B cell (primary cell): ENCODE results near the gene ACP7. TPM values are rescaled to one million over a fixed set of nuclear protein-coding genes. Genes with fewer than 3 reads are reported as not detected.
"Not testable (repeated sequence)": the region's sequence is repeated elsewhere in the genome, so short reads cannot be mapped to it uniquely, and the experiment has no call there.

Source experiments
- ATAC-seq: fragments of 200-7000 bp; cut with Tn5 transposase; one replicate; pipeline ENCODE4 v1.10.0; 2021; ENCODE audit warnings: low read depth, mild to moderate bottlenecking, moderate number of reproducible peaks, moderate library complexity
- CTCF ChIA-PET: fragments of 350-600 bp; sonication (Branson Sonifier 250); formaldehyde crosslinking; loops from one replicate; lab custom pipeline; 2021; ENCODE audit warnings: antibody characterized with exemption, inconsistent platforms; lab: Charles Lee
- POLR2A ChIA-PET: fragments of 350-600 bp; sonication (Branson Sonifier 250); formaldehyde crosslinking; loops from one replicate; lab custom pipeline; 2021; ENCODE audit warnings: antibody characterized with exemption; lab: Charles Lee
- DNase-seq: peaks from one replicate; pipeline ENCODE4 v3.0.0; 2013
- H2AFZ ChIP-seq: 2 replicates; pipeline ENCODE4 v1.6.1; 2012; ENCODE audit warnings: mild to moderate bottlenecking, low read depth, low read length; ENCODE audit not compliant: insufficient read depth, poor library complexity, severe bottlenecking
- H3K27ac ChIP-seq, 2 donors: 1 replicate in 1 of 2; 2 replicates in 1 of 2; pipeline ENCODE4 v1.5.1; 2012 to 2013; ENCODE audit warnings: low read length in 2 of 2, mild to moderate bottlenecking in 2 of 2, moderate library complexity in 1 of 2
- H3K27me3 ChIP-seq, 4 experiments: fragments of 200-600 bp in 1 of 4; sonication (generic) in 1 of 4; replicated peaks in 1 of 4; 1 replicate in 2 of 4; 2 replicates in 2 of 4; pipeline versions ENCODE4 v1.6.1 to v1.7.0; 2013 to 2016; ENCODE audit warnings: low read length in 3 of 4, mild to moderate bottlenecking in 2 of 4, mixed read lengths in 1 of 4, moderate library complexity in 1 of 4; ENCODE audit not compliant: insufficient read depth in 4 of 4, control insufficient read depth in 3 of 4; ENCODE audit errors: control extremely low read depth in 1 of 4
- H3K36me3 ChIP-seq, 2 experiments: replicated peaks in 1 of 2; 1 replicate in 1 of 2; 2 replicates in 1 of 2; pipeline versions ENCODE4 v1.6.1 to v1.7.1; 2013; ENCODE audit warnings: low read length in 1 of 2; ENCODE audit not compliant: insufficient read depth in 2 of 2, control insufficient read depth in 1 of 2; ENCODE audit errors: control extremely low read depth in 1 of 2, extremely low read depth in 1 of 2
- H3K4me1 ChIP-seq, 2 donors: fragments of 200-600 bp in 1 of 2; sonication (generic) in 1 of 2; 1 replicate in 1 of 2; 2 replicates in 1 of 2; pipeline versions ENCODE4 v1.5.1 to v1.6.1; 2013 to 2017; ENCODE audit warnings: low read length in 2 of 2; ENCODE audit not compliant: control insufficient read depth in 2 of 2, insufficient read depth in 2 of 2
- H3K4me2 ChIP-seq: replicated peaks from 2 replicates; pipeline ENCODE3; 2012; ENCODE audit warnings: mild to moderate bottlenecking, low read depth, low read length; ENCODE audit not compliant: poor library complexity, severe bottlenecking
- H3K4me3 ChIP-seq, 5 experiments: fragments of 200-600 bp in 1 of 5; sonication (generic) in 1 of 5; 1 replicate in 3 of 5; 2 replicates in 2 of 5; pipeline versions ENCODE4 v1.5.1 to v1.7.0; 2011 to 2016; ENCODE audit warnings: low read length in 4 of 5, mild to moderate bottlenecking in 4 of 5, low read depth in 2 of 5, control low read depth in 1 of 5, moderate library complexity in 1 of 5; ENCODE audit not compliant: insufficient read depth in 1 of 5; ENCODE audit errors: control extremely low read depth in 1 of 5, extremely low read depth in 1 of 5
- H3K79me2 ChIP-seq: fragments of 200-600 bp; sonication (generic); one replicate; pipeline ENCODE4 v1.6.0; 2016; ENCODE audit warnings: low read length; ENCODE audit not compliant: control insufficient read depth, insufficient read depth
- H3K9ac ChIP-seq: fragments of 200-600 bp; sonication (generic); 2 replicates; pipeline ENCODE4 v1.6.1; 2017; ENCODE audit warnings: mild to moderate bottlenecking, low read length, moderate library complexity
- H3K9me3 ChIP-seq, 3 donors: one replicate each; pipeline versions ENCODE4 v1.6.1 to v1.7.1; 2013; ENCODE audit warnings: low read length in 2 of 3; ENCODE audit not compliant: control insufficient read depth in 2 of 3, insufficient read depth in 1 of 3; ENCODE audit errors: control extremely low read depth in 1 of 3
- H4K20me1 ChIP-seq: 2 replicates; pipeline ENCODE4 v1.6.0; 2012; ENCODE audit warnings: mild to moderate bottlenecking, low read length; ENCODE audit not compliant: insufficient read depth, control insufficient read depth, poor library complexity, severe bottlenecking
- H3K27ac Mint-ChIP-seq: one replicate; pipeline ENCODE4 v1.8.0; 2021; ENCODE audit warnings: mixed read lengths
- H3K27me3 Mint-ChIP-seq: one replicate; pipeline ENCODE4 v1.8.0; 2021; ENCODE audit warnings: mixed read lengths
- H3K4me1 Mint-ChIP-seq: one replicate; pipeline ENCODE4 v1.8.0; 2021; ENCODE audit warnings: mixed read lengths
- H3K4me3 Mint-ChIP-seq: one replicate; pipeline ENCODE4 v1.8.0; 2021; ENCODE audit warnings: mixed read lengths
- H3K9me3 Mint-ChIP-seq: one replicate; pipeline ENCODE4 v1.8.0; 2022; ENCODE audit warnings: mixed read lengths; ENCODE audit not compliant: insufficient read depth
- EZH2 ChIP-seq: IDR thresholded peaks from 2 replicates; pipeline ENCODE4 v1.6.1; 2012; ENCODE audit warnings: borderline replicate concordance, low read depth, mild to moderate bottlenecking, moderate library complexity, low read length; ENCODE audit not compliant: insufficient read depth, poor library complexity, severe bottlenecking
- WGBS: methylation state at CpG from one replicate; pipeline ENCODE4 v1.1.5; 2013; ENCODE audit warnings: missing lambda C conversion rate; ENCODE audit not compliant: insufficient coverage; 5-methylcytosine and 5-hydroxymethylcytosine counted together
- intact Hi-C: fragments of 100-400 bp; cut with micrococcal nuclease; formaldehyde crosslinking; loops from one replicate; pipeline ENCODE4 v1.10.0; 2022
- polyA plus RNA-seq: library from polyadenylated mRNA; depleted of rRNA; stranded (reverse); fragments of >200 nt; gene quantifications from 2 replicates; pipeline ENCODE4 v1.2.3, GENCODE V29; 2012
- total RNA-seq, 2 donors: library from RNA; stranded (reverse); fragments of 120-200 nt in 1 of 2; gene quantifications; 1 replicate in 1 of 2; 2 replicates in 1 of 2; pipeline versions ENCODE4 v1.2.3 to v1.2.4, GENCODE V29; 2013 to 2022
- TF ChIP-seq, protein P1 (sequence below): fragments of 200-600 bp; IDR thresholded peaks from one replicate; pipeline ENCODE4 v1.8.0; 2022; ENCODE audit warnings: antibody characterized with exemption, mild to moderate bottlenecking

Gene ACP7
- total and polyA plus RNA-seq, 2 donors (not counting 1 experiment from before 2014, with no cell fraction given): not detected

DNA sequence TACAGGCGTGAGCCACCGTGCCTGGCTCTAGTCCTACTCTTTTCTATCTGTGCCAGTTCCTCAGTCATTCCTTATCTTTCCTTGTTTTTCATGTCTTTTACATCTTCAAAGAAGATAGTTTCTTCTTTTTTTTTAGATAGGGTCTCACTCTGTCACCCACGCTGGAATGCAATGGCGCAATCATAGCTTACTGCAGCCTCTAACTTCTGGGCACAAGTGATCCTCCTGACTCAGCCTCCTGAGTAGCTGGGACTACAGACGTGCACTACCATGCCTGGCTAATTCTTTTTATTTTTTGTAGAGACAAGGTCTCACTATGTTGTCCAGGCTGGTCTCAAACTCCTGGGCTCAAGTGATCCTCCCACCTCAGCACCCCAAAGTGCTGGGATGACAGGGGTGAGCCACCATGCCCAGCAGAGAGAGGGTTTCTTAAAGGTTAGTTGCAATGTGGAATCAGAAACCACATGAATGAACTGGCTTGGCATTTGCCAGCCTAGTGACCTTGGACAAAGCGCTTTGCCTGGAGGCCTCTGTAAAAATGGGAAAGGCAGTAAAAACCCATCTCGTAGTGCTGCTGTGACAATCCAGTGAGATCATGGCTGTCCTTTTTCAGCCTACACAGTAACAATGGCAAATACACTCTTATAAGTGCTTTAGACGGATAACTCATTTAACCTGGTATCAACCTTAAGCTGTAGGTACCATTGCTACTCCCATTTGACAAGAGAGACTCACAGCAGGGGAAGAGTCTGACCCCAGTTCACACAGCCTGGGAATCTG lies 3.9 kb downstream of the ACP7 start:
- Mint-ChIP-seq H3K27ac (no peak overlapping the region), H3K4me1 (peaks cover 8% of the 10 kb centered on the region), H3K27me3 (peaks cover 34% of the 10 kb centered on the region), H3K4me3 (no peak overlapping the region), H3K9me3 (no peaks in the 10 kb centered on the region)
- intact Hi-C loops: no loop called here
- H3K4me3 ChIP-seq: no peak overlapping the region
- no peak overlapping the region for H2AFZ ChIP-seq
- no peak overlapping the region for H3K4me2 ChIP-seq
- no peaks in the 10 kb centered on the region for H3K79me2 ChIP-seq
- DNase-seq (no peak), ATAC-seq (no peak)
- WGBS: 85% methylated on average over 8 of the region's 8 CpGs
- no peaks in the 10 kb centered on the region for H3K9me3 ChIP-seq
- ChIA-PET POLR2A (no interaction called here), CTCF (no interaction called here)
- H3K9ac ChIP-seq: no peak overlapping the region
- peaks cover 9 to 11% of the 10 kb centered on the region in 2 donors for H3K4me1 ChIP-seq
- no peaks in the 10 kb centered on the region for H3K36me3 ChIP-seq
- no peaks in the 10 kb centered on the region for H4K20me1 ChIP-seq
- H3K27ac ChIP-seq: no peak overlapping the region
- TF ChIP-seq, protein P1, sequence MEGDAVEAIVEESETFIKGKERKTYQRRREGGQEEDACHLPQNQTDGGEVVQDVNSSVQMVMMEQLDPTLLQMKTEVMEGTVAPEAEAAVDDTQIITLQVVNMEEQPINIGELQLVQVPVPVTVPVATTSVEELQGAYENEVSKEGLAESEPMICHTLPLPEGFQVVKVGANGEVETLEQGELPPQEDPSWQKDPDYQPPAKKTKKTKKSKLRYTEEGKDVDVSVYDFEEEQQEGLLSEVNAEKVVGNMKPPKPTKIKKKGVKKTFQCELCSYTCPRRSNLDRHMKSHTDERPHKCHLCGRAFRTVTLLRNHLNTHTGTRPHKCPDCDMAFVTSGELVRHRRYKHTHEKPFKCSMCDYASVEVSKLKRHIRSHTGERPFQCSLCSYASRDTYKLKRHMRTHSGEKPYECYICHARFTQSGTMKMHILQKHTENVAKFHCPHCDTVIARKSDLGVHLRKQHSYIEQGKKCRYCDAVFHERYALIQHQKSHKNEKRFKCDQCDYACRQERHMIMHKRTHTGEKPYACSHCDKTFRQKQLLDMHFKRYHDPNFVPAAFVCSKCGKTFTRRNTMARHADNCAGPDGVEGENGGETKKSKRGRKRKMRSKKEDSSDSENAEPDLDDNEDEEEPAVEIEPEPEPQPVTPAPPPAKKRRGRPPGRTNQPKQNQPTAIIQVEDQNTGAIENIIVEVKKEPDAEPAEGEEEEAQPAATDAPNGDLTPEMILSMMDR: no peak
- no peak for TF ChIP-seq EZH2
- peaks cover 0 to 24% (median 16%) of the 10 kb centered on the region in 4 experiments for H3K27me3 ChIP-seq

DNA sequence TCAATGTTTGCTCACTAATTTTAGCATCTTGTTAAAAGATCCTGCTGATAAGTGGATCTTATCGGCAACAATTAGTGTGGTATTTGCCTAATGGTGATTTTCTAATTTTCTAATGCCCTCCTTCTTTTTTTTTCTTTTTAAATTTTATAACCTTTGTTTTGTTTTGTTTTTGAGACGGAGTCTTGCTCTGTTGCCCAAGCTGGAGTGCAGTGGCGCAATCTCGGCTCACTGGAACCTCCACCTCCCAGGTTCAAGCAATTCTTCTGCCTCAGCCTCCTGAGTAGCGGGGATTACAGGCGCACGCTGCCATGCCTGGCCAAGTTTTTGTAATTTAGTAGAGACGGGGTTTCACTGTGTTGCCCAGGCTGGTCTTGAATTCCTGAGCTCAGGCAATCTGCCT lies 5.8 kb downstream of the ACP7 start:
- H3K9me3 ChIP-seq, H3K9me3 Mint-ChIP-seq, H3K27me3 ChIP-seq, H3K27ac ChIP-seq, POLR2A ChIA-PET, H3K79me2 ChIP-seq, DNase-seq, H3K27ac Mint-ChIP-seq, H3K9ac ChIP-seq, H3K4me2 ChIP-seq, H2AFZ ChIP-seq, H3K4me3 Mint-ChIP-seq, H3K4me1 Mint-ChIP-seq, H4K20me1 ChIP-seq, H3K36me3 ChIP-seq, ATAC-seq, CTCF ChIA-PET, intact Hi-C loops, H3K4me1 ChIP-seq, H3K4me3 ChIP-seq: not testable (repeated sequence)
- peaks cover 34% of the 10 kb centered on the region for H3K27me3 Mint-ChIP-seq
- 100% methylated on average over 2 of the region's 8 CpGs for WGBS
